ENCODE measurements around the gene NEK8. TPM values are rescaled to one million over a fixed set of nuclear protein-coding genes. Genes with fewer than 3 reads are reported as not detected.

NEK8 gene
- total and polyA plus RNA-seq, 9 of the 15 experiments (the other 6 are each of a cell fraction or from before 2014, with no cell fraction given), result 0.98 to 16.6 (median 4.6) TPM

GRCh38 chr17:28750178-28751047 lies 21.8 kb downstream of the NEK8 start (continued):
- TF ChIP-seq, protein P1, sequence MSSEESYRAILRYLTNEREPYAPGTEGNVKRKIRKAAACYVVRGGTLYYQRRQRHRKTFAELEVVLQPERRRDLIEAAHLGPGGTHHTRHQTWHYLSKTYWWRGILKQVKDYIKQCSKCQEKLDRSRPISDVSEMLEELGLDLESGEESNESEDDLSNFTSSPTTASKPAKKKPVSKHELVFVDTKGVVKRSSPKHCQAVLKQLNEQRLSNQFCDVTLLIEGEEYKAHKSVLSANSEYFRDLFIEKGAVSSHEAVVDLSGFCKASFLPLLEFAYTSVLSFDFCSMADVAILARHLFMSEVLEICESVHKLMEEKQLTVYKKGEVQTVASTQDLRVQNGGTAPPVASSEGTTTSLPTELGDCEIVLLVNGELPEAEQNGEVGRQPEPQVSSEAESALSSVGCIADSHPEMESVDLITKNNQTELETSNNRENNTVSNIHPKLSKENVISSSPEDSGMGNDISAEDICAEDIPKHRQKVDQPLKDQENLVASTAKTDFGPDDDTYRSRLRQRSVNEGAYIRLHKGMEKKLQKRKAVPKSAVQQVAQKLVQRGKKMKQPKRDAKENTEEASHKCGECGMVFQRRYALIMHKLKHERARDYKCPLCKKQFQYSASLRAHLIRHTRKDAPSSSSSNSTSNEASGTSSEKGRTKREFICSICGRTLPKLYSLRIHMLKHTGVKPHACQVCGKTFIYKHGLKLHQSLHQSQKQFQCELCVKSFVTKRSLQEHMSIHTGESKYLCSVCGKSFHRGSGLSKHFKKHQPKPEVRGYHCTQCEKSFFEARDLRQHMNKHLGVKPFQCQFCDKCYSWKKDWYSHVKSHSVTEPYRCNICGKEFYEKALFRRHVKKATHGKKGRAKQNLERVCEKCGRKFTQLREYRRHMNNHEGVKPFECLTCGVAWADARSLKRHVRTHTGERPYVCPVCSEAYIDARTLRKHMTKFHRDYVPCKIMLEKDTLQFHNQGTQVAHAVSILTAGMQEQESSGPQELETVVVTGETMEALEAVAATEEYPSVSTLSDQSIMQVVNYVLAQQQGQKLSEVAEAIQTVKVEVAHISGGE (CRISPR knock-in tag; IDR thresholded peaks at IDR 0.05), result 0 out of 6 replicates have a peak, but pooled peaks of 1 of the 3 experiments have one; percentile 21
- TF ChIP-seq PTTG1 (tag; IDR thresholded peaks at IDR 0.05; ENCODE audit: low read depth), result no peak
- TF ChIP-seq ZBTB26 (CRISPR knock-in tag; IDR thresholded peaks at IDR 0.05), result no peak
- TF ChIP-seq FOXK1 (CRISPR knock-in tag; IDR thresholded peaks at IDR 0.05; ENCODE audit: borderline replicate concordance), result no peak
- no peak for TF ChIP-seq SMARCE1 (IDR thresholded peaks at IDR 0.05)
- TF ChIP-seq HOMEZ (CRISPR knock-in tag; IDR thresholded peaks at IDR 0.05), result no peak
- no peak for TF ChIP-seq KDM5B (IDR thresholded peaks at IDR 0.05; ENCODE audit: insufficient replicate concordance, low read depth, low read length)
- TF ChIP-seq RFX5 (IDR thresholded peaks at IDR 0.05; ENCODE audit: low read depth, low read length), result no peak
- TF ChIP-seq, protein P2, sequence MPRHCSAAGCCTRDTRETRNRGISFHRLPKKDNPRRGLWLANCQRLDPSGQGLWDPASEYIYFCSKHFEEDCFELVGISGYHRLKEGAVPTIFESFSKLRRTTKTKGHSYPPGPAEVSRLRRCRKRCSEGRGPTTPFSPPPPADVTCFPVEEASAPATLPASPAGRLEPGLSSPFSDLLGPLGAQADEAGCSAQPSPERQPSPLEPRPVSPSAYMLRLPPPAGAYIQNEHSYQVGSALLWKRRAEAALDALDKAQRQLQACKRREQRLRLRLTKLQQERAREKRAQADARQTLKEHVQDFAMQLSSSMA (CRISPR knock-in tag; IDR thresholded peaks at IDR 0.05), result no peak
- TF ChIP-seq GTF2F1 (IDR thresholded peaks at IDR 0.05; ENCODE audit: low read depth, low read length), result no peak
- no peak for TF ChIP-seq ZZZ3 (IDR thresholded peaks at IDR 0.05)
- no peak for TF ChIP-seq ATF4 (CRISPR knock-in tag; IDR thresholded peaks at IDR 0.05)
- TF ChIP-seq BRF1 (IDR thresholded peaks at IDR 0.05; ENCODE audit: borderline replicate concordance, extremely low read depth, insufficient read length), result no peak

Measured in K562 (cell line).